Dermis microvascular lymphatic vessel endothelial cell (primary cell): ENCODE data around the gene ALK. TPM values are rescaled to one million over a fixed set of nuclear protein-coding genes. Genes with fewer than 3 reads are reported as not detected.

Experiments
- DNase-seq, 2 donors: peaks; one replicate each; pipeline versions ENCODE4 v3.0.0 to v3.0.0-alpha.2; 2010; ENCODE audit warnings: low read depth in 2 of 2
- total RNA-seq: library from RNA; depleted of rRNA; stranded (reverse); fragments of >200 nt; gene quantifications from 2 replicates; pipeline ENCODE4 v1.2.1, GENCODE V29; 2014

The ALK gene
- total RNA-seq, 1 donor from 2014 or later: not detected

DNA sequence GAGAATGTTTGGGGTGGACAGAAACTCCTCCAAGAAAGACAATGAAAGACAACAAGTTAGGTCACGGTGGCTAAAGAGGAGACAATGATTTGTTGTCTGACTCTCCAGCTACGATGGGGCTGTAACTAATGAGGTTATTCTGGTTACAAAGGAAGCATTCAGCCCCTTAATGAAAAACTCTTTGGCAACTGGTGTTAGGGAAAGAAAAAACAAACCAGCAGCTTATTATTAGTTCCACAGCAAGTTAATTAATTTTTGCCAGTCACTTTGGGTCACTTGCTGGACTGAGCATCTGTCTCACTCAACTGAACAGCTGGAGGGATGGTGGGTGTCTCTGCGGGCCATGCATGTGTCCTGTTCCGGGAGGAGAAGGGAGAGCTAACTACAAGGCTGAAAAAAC, 263.7 kb downstream of the ALK start:
- no peak for DNase-seq

DNA sequence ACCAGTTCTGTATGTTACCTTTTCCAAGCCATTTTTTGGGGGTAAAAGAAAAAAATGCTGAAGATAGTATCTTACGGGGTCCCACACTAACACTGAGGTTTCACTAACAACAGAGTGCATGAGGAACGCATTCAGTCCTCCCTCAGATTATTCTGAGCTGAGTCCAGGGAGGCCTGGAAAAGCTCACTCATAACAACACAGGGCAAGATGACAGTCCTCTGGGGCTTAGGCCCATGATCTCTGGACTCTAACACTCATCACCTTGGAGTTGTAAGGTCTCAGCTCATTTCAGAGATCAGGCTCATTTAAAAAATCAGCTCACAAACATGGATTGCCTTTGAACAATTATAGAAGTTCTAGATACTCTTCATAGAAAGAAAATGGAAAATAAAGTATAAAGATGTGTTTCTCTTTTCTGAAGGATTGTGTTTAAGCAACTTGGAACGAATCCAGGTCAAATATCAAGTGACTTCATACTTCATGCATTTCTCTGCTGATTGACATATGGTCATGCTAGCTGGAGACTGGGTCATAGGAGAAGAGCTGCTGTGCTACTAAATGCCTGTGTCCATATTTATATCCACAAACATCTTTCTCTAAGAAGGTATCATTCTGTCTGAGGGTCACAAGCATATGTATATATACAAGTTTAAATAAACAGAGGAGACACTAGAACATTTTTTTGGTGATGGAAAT, 265.8 kb downstream of the ALK start:
- no peak for DNase-seq

DNA sequence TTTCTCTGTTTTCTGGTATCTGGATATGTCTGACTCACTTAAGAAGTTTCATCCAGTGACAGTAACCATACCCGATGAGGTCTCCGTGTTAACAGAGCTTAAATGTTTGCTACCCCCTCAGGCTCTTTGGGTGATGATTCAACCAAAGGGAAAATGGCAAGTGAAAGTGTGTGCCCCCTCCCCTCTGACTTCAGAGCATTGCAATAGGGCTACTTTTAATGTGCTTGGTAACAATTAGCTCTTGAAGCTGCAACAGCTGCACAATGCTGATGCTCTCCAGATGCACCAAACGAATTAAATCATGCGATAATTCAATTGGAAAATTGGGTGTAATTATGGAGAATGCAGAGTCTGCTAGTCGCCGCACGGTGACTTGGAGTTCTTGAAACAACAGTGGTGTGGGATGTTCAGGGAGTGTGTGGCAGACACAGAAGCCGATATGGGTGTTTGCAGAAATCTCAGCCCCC, 270.7 kb downstream of the ALK start:
- no peak for DNase-seq

DNA sequence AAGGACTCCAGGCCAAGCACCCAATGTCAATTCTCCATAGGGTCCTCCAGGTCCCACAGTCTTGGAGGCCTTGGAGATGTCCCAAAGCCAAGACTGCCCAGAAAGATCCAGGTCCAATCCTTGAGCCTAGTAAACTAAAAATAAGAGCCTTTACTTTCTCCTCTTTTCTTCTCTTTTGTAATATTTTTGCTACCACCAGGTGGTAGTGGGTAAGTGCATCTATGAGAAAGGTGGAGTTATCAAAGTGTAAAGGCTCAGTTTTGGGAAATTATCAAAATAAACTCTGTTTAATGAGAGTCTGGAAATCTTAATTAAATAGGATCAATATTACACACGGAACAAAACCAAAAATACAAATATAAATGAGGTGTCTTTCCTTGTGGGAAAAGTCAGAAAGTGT, 276.4 kb downstream of the ALK start:
- DNase-seq: no peak

DNA sequence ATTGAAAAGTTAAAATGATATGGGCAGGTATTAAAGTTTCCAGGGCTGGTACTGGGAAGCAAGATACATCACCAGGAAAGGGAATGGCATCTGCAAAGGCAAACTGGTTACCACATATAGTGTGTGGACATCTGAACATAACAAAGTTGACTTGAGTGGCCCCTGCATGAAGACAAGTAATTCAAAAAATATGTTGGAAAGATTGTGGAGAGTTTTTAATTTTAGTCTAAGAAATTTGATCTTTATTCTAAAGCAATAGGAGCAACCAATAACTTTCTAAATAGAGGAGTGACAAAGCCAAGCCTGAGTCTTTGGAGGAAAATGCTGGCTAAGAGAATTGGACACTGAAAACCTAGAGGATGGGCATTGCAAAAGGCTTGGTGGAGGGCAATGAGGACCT, 278.2 kb downstream of the ALK start:
- no peak for DNase-seq

DNA sequence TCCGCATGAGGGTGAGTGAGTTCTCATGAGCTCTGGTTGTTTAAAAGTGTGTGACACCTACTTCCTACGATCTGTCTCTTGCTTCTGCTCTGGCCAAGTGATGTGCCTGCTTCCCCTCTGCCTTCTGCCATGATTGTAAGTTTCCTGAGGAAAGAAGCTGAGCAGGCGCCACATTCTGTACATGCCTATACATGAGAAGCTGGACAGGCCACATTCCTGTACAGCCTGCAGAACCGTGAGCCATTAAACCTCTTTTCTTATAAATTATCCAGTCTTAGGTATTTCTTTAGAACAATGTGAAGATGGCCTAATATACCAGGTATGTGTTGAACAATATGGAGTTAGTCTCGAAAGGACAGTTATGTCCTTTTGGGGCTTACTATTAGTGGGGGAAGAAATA, 281.0 kb downstream of the ALK start:
- no peak for DNase-seq

DNA sequence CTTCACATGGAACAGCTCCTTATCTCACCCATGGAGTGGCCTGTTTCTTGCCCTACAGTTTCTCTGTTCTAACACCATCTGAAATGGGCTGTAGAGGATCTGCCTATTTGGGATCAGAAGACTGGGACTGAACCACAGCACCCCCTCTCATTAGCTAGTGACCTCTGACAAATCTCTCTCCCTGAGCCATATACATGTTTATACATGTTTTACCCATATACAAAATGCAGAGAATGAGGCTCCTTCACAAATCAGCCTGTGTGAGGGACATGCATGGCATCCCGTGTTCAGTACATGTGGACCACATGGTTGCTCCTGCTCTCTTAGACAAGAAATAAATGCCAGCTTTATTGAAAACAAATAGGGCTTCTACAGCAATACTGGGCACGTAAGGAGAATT, 282.7 kb downstream of the ALK start:
- no peak for DNase-seq

DNA sequence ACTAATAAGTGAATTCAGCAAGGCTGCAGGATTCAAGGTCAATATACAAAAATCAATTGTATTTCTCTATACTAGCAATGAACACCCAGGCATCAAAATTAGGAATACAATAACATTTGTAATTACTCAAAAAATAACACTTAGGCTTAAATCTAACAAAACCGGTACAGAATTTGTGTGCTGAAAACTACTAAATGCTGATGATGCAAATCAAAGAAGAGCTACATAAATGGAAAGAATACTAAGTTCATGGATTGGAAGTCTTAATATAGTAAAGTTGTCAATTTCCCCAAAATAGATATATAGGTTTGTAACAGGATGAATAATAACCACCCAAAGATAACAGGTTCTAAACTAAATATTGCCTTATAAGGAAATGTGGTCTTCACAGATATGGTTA, 286.5 kb downstream of the ALK start:
- DNase-seq: no peak

DNA sequence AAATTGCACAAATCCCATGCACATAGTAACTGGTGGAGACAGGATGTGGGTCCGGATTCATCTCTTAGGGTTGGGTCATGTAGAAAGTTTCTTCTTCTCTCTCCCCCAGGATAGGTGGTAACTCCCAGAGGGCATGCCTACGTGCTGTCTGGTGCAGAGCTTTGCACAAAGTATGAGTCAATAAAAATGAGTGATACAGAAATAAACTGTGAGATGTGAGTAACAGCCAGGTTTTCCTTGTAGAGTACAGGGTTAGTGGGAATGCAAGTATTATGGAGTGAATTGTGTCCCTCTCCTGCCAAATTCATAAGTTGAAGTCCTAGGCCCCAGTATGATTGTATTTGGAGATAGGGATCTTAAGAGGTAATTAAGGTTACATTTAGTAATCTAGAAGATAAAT, 289.4 kb downstream of the ALK start:
- DNase-seq: no peak

DNA sequence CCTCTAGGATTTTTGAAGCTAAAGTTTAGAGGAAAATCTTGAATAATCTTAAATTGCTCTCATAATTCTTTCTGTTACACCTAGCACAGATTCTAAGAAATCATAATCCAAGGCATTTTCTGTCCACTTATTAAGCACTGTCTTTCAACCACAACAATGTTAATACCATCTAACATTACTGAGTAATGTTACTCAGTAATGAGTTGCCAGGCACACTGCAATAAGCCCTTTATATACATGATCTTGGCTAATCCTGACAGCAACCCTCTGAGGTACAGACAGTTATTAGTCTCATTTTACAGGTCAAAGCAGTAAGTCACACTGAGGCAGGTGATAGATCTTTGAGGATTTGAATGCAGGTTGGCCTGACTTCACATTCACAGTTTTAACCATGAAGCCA, 291.9 kb downstream of the ALK start:
- DNase-seq: no peak

DNA sequence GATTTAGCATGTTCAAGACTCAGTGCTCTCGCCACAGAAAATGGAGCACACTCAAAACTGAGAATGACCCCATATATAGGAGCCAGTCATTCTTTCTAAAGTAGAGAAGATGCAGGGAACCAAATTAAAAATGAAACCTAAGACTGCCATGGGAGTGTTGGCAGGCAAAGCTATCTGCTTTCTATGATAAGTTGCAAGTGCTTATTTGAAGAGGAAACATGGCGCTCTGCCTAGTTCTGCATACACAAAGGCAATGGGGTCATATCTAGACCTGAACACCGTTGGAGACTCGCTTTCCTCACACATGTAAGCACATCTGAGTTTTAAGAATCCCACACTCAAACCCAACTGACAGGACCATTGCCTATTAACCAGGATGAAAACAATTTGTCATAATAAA, 292.5 kb downstream of the ALK start:
- no peak for DNase-seq

DNA sequence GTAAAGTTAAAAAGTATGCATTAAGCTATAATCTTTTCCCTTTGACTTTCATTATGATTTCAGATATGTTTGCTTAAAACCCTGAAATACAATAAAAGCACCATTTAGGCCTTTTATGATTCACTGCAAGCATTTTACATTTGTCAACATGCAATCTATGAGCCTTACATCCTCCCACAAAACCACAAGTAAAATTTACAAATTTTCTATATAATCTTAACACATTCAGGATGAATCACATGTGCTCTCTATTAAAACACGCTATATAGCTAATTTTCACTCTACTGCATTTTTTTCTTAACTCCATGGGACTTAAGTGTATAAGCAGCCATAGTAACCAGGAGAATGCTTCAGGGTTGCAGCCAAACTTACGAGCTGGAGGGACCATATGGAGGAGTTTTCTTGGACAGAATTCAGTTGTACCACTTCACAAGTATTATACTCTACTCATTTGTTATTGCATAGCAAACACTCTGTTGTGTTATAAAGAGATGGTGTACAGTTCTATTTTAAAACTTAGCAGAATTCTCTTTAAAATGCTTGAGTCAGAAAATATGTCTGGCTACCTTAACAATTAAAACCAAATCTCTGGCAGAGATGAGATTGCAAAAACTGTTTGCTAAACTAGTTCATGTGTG, 293.2 kb downstream of the ALK start:
- DNase-seq: no peak

DNA sequence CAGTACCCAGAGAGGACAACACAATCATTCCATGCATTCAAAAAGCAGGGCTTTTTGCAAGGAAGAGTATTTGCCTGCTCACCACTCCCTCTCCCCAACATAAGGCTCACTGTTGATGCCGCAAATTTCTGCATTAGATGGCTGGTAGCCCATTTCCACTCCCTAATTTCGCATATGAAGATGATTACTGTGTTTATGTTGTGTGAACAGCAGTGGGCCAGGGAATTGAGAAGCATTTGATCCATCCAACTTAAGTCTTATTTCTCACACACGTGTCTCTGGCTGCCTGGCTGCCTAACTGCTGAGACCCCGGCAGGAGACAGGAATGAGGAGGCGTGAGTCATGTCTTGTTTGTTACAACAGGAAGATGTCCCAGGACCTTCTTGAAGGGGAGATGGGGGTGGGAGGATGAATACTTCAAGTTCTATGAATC, 294.1 kb downstream of the ALK start:
- peak in 1 of 2 donors; percentile 5 for DNase-seq

DNA sequence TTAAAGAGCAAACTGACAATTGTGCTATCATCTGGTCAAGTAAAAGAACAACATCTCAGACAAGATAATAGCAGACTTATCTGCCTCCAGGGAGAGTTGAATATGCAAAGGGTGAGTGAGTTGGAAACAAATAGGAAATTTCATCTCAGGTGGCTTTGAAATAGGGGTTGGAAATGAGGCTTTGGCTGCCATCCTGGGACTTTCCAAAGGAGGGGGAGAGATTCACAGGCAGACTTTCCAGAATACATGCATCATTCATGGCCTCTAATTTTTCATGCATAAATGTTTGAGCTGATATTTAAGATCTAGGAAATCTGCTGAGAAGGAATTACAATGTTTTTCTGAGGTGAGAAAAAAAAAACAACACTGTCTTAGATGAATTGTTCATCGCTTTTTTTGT, 300.5 kb downstream of the ALK start:
- DNase-seq: no peak

DNA sequence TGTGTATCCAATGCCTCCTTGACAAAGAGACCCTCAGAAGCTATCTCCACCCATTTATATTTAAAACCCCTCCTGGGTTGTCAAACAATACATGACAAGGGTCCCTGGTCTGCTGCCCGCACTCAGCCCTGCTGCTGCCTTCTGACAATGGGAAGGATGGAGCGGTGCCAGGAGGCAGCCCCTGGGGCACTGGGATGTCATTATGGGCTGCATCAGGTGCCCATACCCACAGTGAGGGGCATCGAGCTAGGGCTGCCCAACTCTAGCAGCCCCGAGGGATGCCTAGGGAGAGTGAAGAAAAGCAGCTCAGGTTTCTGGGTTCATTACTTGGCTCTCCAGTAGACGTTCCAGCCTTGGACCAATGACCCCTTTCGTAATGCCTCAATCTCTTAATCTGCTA, 301.7 kb downstream of the ALK start:
- DNase-seq: no peak

DNA sequence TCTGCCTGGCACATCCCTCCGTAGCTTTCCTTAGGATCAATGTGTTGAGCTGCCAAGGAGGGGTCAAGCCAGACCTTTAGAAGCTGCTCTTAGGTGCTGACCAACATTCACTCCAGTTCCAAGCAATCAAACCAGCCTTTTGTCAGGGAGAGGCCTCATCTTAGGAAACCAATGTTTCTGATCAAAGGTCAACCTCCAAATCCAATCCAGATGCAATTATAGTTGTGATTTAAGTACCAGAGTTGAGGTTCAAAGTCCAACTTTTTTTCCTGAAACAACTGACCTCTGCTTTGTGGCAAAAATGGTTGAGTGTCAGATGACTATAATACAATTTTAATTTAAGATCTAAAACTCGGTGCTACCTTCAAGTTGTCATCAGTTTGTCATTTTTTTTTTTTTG, 303.4 kb downstream of the ALK start:
- no peak for DNase-seq

DNA sequence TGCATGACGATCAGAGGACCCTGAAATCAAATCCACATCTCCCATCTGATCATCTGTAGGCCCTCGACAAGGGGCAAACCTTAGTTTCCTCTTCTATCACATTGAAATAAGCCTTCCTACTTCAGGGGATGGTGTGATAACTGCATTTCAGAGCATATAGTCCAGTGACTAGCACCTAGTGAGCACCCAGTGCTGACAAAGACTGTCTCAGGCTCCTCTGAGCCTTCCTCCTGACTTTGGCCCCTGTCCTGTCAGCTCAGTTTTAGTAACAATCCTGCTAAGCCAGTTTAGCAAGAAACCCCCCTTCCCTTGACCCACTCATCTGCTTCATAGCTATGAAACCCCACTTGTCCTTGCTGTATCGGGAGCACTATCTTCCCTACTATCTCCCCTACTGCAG, 304.0 kb downstream of the ALK start:
- DNase-seq: no peak

DNA sequence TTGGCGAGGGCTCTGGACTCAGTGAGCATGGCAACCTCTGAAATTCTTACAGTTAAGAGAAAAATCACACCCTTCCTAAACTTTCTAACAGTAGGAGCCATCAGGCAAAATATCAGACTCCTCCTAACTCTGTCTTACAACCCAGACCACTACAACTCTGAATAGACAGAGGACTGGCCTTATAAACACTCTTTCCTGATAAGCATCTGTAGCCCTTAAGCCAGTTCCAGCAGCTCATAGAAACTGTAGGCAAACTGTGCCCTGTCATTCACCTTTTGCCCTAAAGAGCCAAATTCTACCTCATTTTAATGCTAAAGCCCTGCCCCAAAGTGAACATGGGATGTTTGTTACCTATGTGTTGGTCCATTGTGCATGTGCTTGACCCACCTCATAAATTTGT, 304.8 kb downstream of the ALK start:
- no peak for DNase-seq

DNA sequence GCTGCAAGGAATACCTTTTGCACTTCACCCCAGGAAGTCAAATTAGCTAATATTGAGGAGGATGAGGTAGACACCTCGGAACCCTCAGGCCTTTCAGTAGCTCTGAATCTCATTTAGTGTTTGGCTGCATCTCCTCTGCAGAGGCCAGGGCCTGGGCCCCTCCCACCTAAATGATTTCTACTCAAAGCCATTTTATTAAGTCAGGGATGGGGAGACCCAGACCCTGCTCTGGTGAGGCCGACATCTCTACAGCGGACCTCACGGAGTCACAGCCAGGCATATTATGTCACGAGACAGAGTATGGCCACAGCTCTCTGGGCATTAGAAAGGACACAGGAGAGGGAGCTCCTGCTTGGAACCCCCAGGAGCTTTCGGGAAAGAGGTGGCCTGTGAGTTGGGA, 305.5 kb downstream of the ALK start:
- DNase-seq: no peak

DNA sequence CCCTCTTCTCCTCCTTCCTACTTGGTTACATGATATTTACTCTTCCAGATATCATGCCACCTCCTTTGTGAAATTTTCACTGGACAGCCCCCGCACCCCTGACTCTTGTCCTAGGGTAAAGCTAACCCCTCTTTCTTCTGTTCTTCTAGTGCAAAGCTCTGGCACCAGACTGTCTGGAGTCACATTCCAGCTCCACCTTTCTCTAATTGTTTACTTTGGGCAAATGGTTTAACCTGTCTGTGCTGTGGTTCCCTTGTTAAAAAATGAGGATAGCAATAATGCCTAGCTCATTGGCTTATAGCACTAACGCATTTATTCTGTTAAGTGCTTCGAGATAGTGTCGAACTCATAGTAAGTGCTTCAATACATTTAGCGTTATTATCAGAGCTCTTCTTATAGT, 306.2 kb downstream of the ALK start:
- DNase-seq: no peak

DNA sequence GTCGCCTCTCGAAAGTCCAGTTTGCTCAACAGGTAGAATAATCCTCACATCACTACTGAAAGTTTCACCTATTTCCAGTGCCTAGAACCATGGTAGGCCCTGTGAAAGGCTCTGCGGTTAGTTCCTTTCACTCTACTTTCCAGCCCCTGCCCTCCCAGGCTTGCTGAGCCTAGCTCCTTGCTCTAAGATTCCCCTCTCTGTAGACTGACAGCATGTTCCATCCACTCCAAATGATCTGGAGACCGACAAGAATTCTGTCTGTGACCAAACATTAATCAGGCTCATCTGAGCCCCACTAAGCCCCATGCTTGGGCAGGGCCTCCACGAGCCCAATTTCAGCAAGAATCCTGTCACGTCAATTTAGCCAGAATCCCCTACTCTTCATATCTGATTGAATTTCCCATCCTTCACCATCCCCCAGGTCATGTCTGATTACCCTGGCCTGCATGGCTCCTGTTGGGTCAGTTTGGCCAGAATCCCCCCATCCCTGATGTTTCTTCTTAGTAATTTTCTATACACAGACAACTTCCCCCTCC, 307.0 kb downstream of the ALK start:
- DNase-seq: no peak

DNA sequence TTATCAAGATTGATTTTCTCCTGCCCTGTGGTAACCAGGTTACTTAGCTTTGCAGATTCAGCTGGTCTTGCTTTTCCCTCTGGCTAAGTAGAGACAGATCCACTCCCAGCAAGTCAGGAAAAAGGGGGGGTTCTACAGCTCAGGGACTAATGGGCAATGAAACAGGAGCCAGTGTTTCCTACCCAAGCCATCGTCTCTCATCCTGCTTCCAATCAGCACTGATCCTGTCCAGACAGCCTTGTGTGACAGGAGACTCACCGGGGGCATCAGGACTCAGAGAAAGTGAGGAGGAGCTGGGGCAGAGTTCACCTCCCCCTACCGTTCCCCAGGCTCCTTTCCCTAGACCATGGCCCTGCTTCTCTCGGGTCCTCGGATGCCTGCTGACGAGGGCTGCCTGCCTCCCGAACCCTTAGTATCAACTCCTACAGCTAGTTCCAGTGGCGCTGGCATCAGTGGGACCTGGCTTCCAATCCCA, 307.6 kb downstream of the ALK start:
- DNase-seq: no peak

DNA sequence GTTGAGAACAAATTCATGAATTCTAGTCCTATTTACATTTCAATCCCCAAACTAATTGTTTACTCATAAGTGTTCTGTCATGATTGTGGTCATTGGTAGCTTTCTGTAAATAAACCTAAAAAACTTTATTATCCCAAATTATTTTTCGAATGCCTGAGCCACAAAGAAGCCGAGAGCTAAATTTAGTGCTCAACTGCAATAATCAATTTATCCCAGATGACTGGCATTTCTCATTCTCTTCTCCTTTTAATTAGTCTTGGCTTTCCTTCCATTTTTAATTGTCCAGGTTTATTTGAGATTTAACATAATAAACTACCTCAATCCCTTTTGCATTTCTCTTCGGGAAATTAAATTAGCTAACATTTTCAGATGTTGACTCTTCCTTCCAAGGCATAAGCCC, 308.3 kb downstream of the ALK start:
- DNase-seq: no peak
